NOMO-1 treated with dmso at 0.1 percent for 144 hours (cell line): ENCODE data around the gene PHF21B.

ENCODE experiments used
- DNase-seq: peaks from one replicate; lab custom pipeline; 2025; ENCODE audit not compliant: unreplicated experiment; lab: John Stamatoyannopoulos, UW

Gene PHF21B

DNA sequence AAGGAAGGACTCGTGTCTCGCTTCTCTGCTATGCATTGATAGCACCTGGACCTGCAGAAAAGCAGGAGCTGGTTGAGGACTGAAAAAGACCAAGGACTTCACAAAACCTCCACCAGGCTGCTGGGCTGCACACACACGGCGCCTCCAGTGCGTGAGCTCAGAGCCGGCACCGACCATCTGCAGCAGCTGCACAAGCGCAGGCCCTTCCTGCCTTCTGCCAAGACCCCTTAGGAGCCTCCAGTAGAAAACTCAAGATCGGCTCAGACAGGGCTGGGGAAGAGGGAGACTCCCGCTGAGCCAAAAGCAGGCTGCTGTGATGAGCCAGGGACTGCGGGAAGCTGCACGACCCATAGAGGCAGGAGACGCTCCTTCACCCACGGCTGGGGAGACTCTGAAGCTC, 70.9 kb downstream of the PHF21B start:
- DNase-seq, result no peak

DNA sequence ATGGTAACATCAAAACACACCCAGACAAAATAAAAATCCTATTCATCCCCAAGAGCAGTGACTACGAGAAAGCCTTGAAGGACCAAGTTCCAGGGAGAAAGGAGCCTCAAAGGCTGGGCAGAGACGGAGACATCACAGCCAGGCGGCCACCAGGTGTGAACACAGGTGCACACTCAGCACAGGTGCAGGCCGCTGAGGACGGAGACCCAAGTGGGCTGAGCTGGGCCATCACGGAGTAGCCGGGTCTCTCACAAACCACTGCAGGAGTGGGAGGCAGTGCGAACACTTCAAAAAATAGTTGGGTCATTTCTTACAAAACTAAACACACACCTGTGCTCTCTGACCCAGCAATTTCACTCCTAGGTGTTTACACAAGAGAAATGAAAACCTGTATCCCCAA, 72.6 kb downstream of the PHF21B start:
- DNase-seq, result no peak

DNA sequence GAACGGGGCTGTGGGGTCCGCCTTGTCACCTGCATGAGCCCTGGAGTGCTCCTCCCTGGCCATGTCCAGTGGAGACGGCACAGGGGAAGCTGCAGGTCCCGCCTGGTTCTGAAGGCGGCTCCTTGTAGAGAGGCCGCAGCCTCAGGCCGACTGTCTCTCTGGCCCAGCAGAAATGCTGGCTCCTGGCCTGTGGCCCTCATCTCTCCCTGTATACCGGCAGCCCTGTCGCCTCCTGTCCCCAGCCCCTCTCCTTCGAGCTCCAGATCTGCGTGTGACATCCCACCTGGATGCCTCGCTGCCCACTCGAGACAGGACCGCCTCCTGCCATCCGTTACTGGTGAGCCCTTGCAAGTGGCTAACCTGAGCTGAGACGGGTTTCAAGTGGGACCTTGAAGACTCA, 73.6 kb downstream of the PHF21B start:
- no peak for DNase-seq

DNA sequence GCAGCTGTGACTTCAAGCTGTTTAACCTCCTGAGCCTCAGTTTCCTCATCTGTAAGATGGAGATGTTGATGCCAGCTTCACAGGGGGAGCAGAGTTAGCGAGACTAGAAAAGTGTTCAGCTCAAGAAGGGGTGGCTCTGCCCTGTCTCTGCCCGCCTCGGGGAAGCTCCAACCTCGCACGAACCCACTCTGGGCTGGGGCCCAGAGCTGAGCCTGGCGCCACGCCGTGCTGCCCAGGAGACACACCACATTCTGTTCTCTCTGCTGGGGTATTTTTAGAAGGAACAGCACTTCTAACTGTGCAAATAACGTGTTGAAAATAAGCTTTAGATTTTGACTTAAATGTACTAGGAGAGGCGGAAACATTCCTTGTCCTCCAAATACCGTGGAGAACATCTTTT, 74.1 kb downstream of the PHF21B start:
- no peak for DNase-seq

DNA sequence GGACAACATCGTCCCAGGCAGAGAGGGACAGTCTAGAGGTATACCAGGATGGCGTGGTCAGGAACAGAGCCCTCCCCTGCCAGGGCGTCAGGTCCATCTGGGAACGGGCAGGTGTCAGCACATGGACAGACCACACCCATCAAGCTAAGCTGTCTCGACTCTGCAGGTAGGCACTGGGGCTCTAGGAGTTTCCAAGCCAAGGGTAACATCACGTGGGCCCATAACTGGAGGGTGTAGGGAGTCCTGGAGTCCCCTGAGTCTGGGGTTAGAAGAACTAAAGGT, 75.4 kb downstream of the PHF21B start:
- no peak for DNase-seq

DNA sequence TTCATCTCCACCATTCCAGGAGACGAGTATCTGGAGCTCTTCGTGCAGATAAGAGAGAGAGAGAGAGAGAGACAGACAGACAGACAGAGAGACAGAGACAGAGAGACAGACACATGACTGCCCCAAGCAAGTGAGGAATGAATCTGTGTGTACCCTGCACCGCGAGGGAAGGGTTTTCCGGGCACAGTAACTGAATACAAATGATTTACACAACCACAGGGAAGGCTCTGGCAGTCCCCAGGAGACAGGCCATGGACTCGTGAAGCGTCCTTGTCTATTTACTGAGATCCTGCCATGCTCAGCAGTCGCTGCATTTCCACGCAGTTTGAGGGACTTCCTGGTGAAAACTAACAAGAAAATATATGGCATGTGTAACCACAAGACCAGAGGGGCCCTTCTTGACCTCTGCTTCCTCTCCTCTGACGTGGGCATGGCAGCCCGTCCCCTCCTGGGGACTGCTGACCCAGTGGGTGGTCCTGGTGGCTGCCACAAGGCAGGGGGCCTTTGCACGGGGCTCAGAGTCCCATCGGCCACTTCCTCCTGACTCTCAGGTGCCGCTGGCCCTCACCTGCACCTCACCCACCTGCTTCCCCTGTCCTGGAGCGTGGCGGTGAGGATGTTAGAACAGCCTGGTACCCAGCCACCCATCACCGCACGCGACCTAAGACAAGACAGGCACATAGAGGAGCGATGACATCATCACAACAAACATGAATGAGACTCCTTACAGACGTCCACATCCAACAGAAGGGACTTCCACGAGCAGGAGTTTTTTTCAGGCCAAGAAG, 75.9 kb downstream of the PHF21B start:
- DNase-seq, result no peak

DNA sequence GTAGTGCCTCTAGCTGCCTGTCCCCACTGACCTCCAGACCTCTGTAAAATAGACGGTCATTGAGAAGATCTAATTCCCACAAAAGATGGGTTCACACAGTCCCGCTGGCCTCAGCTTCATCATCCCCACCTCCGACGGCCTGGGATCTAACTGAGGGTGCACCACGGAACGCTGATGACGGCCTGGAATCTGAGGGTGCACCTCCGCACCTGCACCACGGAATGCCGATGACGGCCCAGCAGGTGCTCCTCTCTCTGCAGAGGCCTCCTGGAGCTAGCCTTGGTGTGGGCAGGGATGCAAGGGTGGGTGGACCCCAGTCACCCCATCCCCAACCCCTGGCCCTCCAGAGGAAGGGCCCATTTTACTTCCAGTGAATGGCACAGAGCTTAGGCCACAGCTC, 77.3 kb downstream of the PHF21B start:
- DNase-seq, result no peak

DNA sequence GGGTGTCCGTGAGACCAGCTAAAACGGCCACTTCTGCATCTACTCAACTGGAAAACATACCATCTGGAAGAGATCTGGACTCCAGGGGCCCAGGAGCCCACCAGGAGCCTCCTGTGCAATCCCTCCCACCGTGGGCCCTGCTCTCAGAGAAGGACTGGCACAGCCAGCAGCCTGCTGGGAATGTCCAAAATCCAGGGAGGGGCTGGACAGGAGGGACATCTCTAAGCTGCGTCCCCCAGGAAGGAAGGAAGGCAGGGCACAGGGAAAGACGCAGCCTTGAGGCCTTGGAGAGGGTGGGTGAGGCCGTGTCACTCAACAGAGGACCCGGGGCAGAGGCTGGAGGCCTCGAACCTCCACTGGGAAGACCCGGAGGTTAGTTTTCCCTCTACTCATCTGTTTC, 78.0 kb downstream of the PHF21B start:
- no peak for DNase-seq

DNA sequence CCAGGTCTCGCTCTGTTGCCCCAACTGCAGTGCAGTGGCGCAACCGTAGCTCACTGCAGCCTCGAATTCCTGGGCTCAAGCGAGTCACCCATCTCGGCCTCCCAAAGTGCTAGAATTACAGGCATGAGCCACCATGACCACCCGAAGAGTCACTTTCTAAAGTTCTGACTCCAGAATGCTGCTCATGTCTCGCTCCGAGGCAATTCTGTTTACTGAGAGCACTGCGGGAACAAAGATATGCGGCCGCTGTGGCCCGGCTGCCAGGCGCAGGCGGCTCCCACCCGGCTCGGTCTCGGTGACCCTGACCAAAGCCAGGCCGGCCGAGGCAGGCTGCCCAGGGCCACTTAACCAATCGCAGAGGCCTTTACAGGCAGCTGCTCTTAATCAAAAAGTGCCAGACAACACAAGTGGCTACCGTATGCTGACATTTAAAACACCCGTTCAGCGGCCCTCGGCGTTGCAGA, 78.7 kb downstream of the PHF21B start:
- no peak for DNase-seq

DNA sequence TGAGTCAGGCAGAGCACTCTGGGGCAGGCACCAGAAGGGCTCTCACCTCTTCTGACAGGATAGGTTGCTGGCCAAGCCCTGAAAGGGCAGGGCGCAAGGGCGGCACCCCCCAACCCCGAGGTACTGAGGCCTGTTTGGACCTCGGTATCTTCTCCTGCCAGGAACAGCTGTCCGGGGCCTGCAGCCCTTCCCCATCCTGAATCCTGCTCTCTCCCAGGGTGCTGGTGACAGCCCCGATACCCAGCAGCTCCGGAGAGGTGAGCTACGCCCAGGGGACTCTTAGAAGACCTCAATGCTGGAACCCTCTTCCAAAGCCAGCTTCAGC, 79.1 kb downstream of the PHF21B start:
- DNase-seq, result no peak

DNA sequence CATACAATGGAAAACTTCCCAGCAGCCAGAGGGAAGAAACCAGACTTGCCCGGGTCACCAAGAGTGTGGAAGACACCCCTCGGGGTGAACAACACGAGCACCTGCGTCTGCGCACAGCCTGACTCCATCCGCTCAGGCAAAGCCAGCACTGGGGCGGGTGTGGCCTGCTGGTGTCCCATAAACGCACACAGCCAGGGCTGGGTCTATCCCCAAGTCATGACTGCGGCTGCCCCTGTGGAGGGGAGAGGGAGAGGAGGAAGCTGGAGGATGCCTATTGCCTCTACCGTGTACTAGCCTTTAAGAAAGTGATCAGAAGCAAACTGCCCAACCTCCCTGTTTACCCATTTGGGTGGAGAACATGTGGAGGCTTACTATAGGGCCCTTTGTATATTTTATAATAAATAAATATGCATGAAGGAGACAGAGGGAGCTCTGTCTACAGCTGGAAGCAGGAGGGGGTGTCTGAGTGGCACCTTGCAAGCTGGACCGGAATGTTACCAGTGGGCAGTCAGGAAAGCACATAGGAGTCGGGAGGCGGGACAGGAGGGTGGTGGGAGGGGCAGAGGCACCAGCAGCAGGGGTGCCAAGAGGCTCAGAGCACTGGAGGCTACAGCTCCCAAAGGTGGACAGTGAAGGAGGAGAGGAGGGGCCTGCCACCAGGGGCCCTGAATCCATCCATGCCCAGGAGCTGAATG, 79.6 kb downstream of the PHF21B start:
- DNase-seq, result no peak

DNA sequence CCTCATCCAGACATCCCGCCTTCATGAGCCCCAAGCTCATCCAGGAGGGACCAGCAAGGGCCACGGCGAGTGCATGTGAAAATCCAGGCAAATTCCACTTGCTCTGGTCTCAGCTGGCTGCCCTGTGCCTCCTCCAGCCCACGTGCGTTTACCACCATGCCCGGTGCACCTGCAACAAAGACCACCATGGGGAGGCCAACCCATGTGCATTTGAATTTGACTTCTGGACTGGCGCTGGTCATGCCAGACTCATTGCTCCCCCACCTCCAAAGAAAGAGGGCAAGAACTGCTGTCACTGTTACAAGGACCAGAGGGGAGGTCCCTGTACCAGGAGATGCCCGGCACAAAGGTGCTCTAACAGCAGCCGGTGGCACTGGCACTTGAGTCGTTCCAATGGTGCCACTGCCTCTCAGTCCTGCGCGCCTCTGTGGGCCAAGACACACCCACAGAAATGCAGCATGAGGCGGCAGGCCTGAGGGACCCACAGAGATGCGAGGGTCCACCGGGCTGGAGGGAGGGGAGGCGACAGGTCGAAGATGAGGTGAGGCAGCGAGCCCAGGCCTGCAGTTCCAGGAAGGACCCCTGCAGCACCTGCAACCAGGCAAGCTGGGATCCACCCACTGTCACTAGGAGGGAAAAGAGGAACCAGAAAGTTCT, 80.3 kb downstream of the PHF21B start:
- no peak for DNase-seq

DNA sequence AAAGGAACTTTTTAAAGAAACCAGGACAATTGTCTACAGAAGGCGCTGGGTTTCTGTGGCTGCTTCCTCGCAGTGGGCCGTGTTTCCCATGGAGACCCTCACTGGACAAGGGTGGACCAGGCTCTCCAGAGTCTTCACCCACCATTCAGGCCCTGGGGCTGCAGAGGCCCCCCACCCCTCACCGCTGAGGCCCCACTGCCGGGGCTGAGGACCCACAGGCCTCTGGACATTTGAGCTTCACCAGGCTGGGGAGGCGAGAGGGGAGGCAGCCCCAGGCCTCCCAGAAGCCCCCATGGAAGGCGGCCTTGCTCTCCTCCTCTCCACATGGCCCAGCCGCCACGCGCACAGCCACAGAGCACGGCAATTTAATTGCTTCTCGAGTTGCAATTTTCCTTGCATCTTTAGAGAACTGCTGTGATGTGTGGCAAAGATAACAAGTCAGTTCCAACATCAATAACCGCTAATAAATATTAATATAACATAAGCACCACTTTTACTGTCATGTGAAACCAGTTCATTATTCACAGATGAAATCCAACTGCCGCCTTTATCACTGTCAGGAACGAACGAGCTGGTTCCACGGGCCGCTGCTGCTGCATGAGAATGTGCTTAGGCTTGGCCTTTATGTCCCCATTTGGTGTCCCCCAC, 81.0 kb downstream of the PHF21B start:
- no peak for DNase-seq

DNA sequence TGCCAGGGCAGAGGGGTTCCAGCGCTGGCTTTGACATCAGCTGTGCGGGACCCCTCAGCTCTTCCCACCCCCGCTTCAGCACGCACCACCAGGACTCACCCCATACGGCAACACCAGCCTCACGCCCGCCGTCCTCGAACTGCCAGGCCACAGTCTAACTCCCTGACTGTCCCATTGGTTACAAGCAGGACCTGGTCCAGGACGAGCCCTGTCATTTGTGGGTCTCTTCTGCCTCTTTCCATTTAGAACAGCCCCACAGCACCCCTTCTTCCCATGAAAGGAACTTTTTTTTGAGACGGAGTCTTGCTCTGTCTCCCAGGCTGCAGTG, 81.7 kb downstream of the PHF21B start:
- DNase-seq, result no peak

DNA sequence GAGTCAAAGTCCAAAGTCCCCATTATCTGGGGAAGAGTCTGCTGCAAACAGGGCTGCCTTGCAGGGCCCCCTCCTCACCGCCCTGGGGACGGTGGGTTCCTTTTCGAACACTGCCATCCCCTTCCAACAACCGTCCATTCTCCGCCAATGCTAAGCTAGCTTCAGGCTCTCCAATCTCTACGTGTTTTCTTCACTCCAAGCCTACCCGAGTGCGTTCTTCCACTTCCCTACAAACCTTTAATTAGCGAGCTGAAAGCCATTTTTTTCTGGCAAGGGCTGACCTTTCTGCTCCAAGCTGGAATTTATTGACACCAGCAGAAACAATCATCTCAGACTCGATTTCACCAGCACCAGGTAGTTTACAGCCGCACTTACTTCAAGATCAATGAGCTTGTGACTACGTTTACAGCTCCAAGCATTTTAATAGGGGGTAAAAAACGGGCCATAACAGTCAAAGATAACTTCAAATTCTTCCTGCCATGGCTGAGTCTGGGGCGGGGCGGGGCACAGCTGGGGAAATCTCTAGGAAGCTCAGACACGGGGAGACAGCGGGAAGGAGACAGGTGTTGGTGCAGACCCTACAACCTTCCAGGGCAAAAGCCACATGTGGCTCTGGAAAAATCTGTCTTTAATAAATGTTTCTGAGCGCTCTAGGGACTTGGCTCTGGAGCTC, 82.2 kb downstream of the PHF21B start:
- DNase-seq, result no peak

DNA sequence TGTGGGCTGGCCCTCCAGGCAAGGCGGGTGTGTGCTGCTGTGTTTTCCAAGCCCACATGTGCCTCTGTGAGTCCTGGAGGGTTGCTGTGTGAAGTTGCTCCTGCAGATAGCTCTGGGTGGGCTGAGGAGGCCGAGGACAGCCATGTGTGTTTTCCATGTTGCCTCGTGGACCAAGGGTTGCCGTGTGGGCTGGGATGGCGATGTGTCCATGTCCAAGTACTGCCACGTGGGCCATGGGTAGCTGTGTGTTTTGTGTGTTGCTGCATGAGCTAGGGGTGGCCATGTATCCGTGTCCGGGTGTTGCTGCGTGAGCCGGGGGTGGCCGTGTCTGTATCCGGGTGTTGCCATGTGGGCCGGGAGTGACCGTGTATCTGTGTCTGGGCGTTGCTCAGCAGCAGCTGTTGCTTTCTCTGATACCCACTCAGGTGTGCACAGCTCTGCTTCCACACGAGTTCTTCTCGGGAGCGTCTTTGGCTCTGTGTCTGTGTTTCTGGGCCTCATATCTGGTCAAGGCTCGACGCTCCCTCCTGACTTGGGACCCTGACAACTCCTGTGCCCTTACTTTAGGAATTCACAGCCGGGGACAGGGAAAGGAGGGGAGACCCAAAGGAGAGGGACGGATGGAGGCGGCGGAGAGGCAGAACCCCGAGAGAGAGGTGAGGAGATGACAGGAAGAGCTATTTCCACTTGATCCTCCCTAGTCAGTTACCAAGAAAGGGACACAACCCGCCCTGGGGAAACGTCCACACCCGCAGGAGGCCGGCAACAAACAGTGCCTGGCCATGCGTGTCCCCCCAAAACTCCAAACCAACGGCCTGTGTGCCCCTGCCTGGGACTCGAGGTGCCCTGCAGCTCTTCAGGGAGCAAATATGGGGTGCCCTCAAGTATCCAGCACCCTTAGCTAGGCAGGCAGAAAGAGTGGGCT, 83.1 kb downstream of the PHF21B start:
- DNase-seq, result no peak

DNA sequence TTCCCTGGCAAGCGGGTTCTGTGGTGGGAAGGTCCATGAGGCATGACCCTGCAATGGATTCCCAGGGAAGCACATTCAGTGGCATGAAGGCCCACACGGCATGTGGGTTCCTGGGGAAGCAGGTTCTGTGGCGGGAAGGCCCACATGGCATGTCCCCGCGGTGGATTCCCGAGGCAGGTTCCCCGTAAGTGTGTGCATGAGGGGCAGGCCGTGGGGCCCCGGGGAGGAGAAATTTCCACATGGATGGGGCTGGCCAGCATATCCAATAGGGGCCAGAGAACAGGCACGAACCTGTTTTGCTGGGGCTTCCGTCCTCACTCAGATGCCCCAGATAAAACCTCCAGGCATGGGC, 83.7 kb downstream of the PHF21B start:
- DNase-seq, result no peak

DNA sequence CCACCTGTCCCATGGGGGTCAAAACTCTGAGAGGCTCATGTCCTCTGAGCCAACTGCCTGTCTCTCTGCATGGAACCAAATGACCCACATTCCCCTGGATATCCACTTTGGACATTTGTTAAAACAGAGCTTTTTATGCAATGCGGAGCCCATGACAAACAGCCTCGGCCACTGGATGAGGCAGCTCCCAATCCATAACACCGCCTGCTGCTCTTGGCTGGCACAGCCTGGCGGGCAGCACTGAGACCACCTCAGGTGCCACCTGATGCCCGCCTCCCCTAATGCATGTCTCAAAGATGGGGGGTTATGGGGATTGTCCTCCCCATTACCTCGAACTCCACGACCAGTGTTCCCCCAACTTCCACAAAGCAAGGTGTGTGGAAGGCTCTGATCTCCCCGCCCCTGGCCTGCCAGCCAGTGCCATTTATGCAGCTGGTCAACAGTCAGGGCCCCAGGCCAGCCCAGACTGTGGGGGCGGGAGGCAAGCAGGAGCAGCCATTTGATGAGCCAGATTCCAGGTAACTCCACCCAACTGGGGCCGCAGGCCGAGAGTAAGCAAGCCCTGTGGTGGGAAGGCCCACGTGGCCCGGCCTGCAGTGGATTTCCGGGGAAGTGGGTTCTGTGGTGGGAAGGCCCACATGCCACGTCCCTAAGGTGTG, 84.2 kb downstream of the PHF21B start:
- no peak for DNase-seq

DNA sequence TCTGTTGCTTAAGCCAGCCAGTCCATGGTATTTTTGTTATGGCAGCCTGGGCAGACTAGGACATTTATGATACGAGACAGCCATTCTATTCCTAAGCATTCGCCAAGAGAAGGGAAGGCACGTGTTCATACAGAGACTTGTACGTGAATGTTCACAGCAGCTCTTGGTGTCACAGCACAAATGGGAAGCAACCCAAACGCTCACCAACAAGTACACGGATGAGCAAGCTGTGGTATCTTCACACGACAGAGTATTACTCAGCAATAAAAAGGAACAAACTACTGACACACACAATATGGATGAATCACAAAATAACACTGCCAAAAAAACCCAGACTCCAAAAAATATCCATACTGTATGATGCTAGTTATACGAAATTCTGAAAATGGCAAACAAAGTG, 85.1 kb downstream of the PHF21B start:
- DNase-seq, result no peak

DNA sequence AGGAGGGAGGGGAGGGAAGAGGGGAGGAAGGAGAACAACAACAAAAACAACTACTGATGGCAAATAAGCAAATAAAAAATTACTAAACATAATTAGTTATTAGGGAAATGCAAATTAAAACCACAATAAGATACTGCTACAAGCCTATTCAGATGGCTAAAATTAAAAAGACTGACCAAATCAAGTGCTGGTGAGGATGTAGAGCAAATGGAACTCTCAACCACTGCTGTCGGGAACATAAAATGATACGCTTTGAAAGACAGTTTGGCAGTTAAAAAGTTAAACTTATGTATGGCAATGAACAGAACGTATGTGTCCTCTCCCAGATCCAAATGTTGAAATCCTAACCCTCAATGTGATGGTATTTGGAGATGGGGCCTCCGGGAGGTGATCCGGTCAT, 85.7 kb downstream of the PHF21B start:
- no peak for DNase-seq
